Measurements from ENCODE around the gene COX6A2. TPM values are rescaled to one million over a fixed set of nuclear protein-coding genes. Genes with fewer than 3 reads are reported as not detected.

Gene COX6A2
- total and polyA plus RNA-seq, 8 donors, result 1.4 to 8.2 TPM; not detected in 6

GRCh38 chr16:31411024-31411844 is 16.9 kb downstream of the COX6A2 start:
- no peak for DNase-seq
- Histone ChIP-seq H3K27ac (no peak overlapping the region), H3K9me3 (no peaks in the 10 kb centered on the region), H3K27me3 (peaks cover 0 to 27% (median 0%) of the 10 kb centered on the region in 3 donors), H3K36me3 (no peaks in the 10 kb centered on the region), H3K4me1 (no peaks in the 10 kb centered on the region), H3K4me3 (no peak overlapping the region)
- TF ChIP-seq POLR2A (IDR thresholded peaks at IDR 0.05) (no peak), CTCF (IDR thresholded peaks at IDR 0.05) (no peak), POLR2AphosphoS5 (IDR thresholded peaks at IDR 0.05) (no peak), EP300 (IDR thresholded peaks at IDR 0.05) (no peak)
- 69 to 77% (median 74%) methylated on average over 19 to 22 of the region's 22 CpGs for WGBS, 5 donors
- intact Hi-C loops (cut with DNase I; ENCODE audit: low total_unique reads), result no loop called here

- H3K4me3 ChIP-seq, result no peak overlapping the region
- no peaks in the 10 kb centered on the region for H3K36me3 ChIP-seq
- no peak overlapping the region for H3K27ac ChIP-seq
- no peaks in the 10 kb centered on the region for H3K4me1 ChIP-seq
- peaks cover 0 to 26% (median 0%) of the 10 kb centered on the region in 3 donors for H3K27me3 ChIP-seq
- intact Hi-C loops (cut with DNase I; ENCODE audit: low total_unique reads), result no loop called here
- no peak for TF ChIP-seq EP300 (IDR thresholded peaks at IDR 0.05)
- TF ChIP-seq POLR2A (IDR thresholded peaks at IDR 0.05), result no peak
- DNase-seq, result no peak
- WGBS, 5 donors, result 65 to 85% (median 80%) methylated on average over 9 of the region's 9 CpGs
- H3K9me3 ChIP-seq, result no peaks in the 10 kb centered on the region
These were observed 18.1 kb downstream of the COX6A2 start for GRCh38 chr16:31410082-31410481.

- no peak overlapping the region for H3K4me3 ChIP-seq
- no peak for DNase-seq
- no peaks in the 10 kb centered on the region for H3K9me3 ChIP-seq
- H3K36me3 ChIP-seq, result no peaks in the 10 kb centered on the region
- TF ChIP-seq CTCF (IDR thresholded peaks at IDR 0.05) (no peak), POLR2A (IDR thresholded peaks at IDR 0.05) (no peak), POLR2AphosphoS5 (IDR thresholded peaks at IDR 0.05) (no peak), EP300 (IDR thresholded peaks at IDR 0.05) (no peak)
- WGBS, 5 donors, result 27 to 50% (median 40%) methylated on average over 3 of the region's 3 CpGs
- intact Hi-C loops (cut with DNase I; ENCODE audit: low total_unique reads), result no loop called here
- H3K4me1 ChIP-seq, result no peaks in the 10 kb centered on the region
- peaks cover 0 to 26% (median 0%) of the 10 kb centered on the region in 3 donors for H3K27me3 ChIP-seq
- H3K27ac ChIP-seq, result no peak overlapping the region
These were observed 18.7 kb downstream of the COX6A2 start for GRCh38 chr16:31409433-31409832.

GRCh38 chr16:31407406-31407805 is 20.8 kb downstream of the COX6A2 start:
- Histone ChIP-seq H3K27me3 (peaks cover 0 to 31% (median 0%) of the 10 kb centered on the region in 3 donors), H3K4me3 (no peak overlapping the region), H3K27ac (no peak overlapping the region), H3K9me3 (no peaks in the 10 kb centered on the region), H3K36me3 (no peaks in the 10 kb centered on the region), H3K4me1 (no peaks in the 10 kb centered on the region)
- intact Hi-C loops (cut with DNase I; ENCODE audit: low total_unique reads), result no loop called here
- WGBS, 5 donors, result 71 to 87% (median 84%) methylated on average over 8 of the region's 8 CpGs
- TF ChIP-seq CTCF (IDR thresholded peaks at IDR 0.05) (no peak), EP300 (IDR thresholded peaks at IDR 0.05) (no peak), POLR2A (IDR thresholded peaks at IDR 0.05) (no peak), POLR2AphosphoS5 (IDR thresholded peaks at IDR 0.05) (no peak)
- DNase-seq, result no peak
